Left ventricle myocardium inferior (tissue), 1 donor: ENCODE measurements around the gene NINL. TPM values are rescaled to one million over a fixed set of nuclear protein-coding genes. Genes with fewer than 3 reads are reported as not detected.

Source experiments
- DNase-seq: peaks from one replicate; pipeline ENCODE4 v3.0.0-alpha.2; 2020
- H3K27ac ChIP-seq: fragments of 200-600 bp; replicated peaks from 2 replicates; pipeline ENCODE4 v1.8.0; 2021
- H3K27me3 ChIP-seq: fragments of 200-600 bp; 2 replicates; pipeline ENCODE4 v1.8.0; 2021; ENCODE audit warnings: low read depth
- H3K36me3 ChIP-seq: fragments of 200-600 bp; 2 replicates; pipeline ENCODE4 v1.8.0; 2021
- H3K4me1 ChIP-seq: fragments of 200-600 bp; 2 replicates; pipeline ENCODE4 v1.8.0; 2021
- H3K4me3 ChIP-seq: fragments of 200-600 bp; 2 replicates; pipeline ENCODE4 v1.8.0; 2021; ENCODE audit warnings: mild to moderate bottlenecking, moderate library complexity
- H3K9me3 ChIP-seq: fragments of 200-600 bp; replicated peaks from 2 replicates; pipeline ENCODE4 v1.8.0; 2021
- intact Hi-C: fragments of 100-400 bp; cut with micrococcal nuclease; formaldehyde crosslinking; loops from one replicate; pipeline ENCODE4 v1.11.0; 2022
- total RNA-seq: library from RNA; stranded (reverse); fragmentation: NEBNext Ultra II Directional; extraction: Animal tissue kit (Norgen Biotek cat#: 25700); gene quantifications from one replicate; pipeline ENCODE4 v1.2.1, GENCODE V29; 2021
- TF ChIP-seq, protein P1 (sequence below): fragments of 200-600 bp; IDR thresholded peaks from 2 replicates; pipeline ENCODE4 v1.8.0; 2021; ENCODE audit warnings: antibody characterized with exemption, mild to moderate bottlenecking, borderline replicate concordance
- donor health status: DM: no; HTN: yes; CAD: no; lungs with severe emphysema.

Gene NINL
- total RNA-seq, 1 donor from 2014 or later: 1.8 TPM

DNA sequence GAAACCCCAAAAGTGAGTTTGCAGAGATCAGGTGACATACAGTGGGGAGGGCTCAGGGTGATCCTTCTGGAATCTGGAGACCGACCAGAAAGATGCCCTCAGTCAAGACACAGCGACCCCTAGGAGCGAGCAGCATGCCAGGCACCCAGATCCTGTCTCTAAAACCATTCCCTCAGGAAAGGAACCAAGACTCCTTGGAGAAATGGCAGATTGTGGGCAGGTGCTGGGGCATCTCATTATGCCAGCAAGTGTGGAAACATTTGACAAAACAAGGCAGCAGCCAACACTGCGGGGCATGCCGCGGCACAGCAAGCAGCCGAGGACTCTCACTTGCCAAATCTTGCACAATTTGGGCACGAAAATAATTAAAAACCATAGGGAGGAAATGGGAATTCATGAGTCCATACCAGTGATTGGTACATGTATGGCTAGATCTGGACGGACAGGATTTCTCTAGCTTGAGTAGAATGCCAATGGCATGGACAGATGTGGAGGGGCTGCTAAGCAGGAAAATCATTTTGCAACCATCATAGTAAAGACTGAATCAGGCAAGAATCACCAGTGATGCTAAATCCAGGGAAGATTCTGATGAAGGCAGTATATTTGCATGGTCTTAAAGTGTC is 101.0 kb downstream of the NINL start:
- Histone ChIP-seq H3K9me3 (no peaks in the 10 kb centered on the region), H3K27ac (no peak overlapping the region), H3K4me3 (no peak overlapping the region), H3K27me3 (no peaks in the 10 kb centered on the region), H3K36me3 (peaks cover 21% of the 10 kb centered on the region), H3K4me1 (peaks cover 14% of the 10 kb centered on the region)
- no peak for DNase-seq
- intact Hi-C loops: no loop called here
- TF ChIP-seq, protein P1, sequence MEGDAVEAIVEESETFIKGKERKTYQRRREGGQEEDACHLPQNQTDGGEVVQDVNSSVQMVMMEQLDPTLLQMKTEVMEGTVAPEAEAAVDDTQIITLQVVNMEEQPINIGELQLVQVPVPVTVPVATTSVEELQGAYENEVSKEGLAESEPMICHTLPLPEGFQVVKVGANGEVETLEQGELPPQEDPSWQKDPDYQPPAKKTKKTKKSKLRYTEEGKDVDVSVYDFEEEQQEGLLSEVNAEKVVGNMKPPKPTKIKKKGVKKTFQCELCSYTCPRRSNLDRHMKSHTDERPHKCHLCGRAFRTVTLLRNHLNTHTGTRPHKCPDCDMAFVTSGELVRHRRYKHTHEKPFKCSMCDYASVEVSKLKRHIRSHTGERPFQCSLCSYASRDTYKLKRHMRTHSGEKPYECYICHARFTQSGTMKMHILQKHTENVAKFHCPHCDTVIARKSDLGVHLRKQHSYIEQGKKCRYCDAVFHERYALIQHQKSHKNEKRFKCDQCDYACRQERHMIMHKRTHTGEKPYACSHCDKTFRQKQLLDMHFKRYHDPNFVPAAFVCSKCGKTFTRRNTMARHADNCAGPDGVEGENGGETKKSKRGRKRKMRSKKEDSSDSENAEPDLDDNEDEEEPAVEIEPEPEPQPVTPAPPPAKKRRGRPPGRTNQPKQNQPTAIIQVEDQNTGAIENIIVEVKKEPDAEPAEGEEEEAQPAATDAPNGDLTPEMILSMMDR: no peak

DNA sequence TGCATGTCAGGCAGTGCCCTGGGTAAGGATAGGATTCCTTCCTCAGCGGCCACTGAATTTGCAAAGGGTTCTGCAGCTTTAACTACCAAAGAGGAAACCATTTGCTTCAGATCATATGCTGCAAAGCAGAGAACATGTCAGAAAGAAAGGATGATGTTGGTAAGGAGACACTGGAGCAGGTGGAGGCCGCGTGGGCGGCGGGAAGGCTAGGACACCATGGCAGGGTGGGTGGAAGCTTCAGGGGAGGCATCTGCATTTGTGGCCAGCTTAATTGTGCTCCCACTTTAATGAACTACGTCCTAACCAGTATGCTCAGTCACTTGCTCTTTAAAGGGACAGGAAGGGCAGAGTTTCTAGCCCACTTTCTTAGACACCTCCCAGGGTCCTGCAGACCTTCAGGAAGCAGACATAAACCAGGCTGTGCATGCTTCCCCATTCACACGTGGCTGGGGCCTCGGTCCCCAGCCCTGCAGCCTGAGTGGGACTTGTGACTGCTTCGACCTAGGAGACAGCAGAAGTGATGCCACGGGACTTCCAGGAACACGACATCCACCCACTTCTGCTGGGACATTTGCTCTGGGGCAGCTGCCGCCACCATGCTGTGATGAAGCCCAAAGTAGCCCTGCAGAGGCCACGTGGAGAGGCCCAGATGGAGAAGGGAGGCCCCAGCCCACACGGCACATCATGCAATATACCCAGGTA is 101.7 kb downstream of the NINL start:
- no peak for DNase-seq
- peaks cover 28% of the 10 kb centered on the region for H3K36me3 ChIP-seq
- no peaks in the 10 kb centered on the region for H3K9me3 ChIP-seq
- intact Hi-C loops: no loop called here
- H3K4me1 ChIP-seq: peaks cover 14% of the 10 kb centered on the region
- TF ChIP-seq, protein P1: no peak
- H3K27ac ChIP-seq: no peak overlapping the region
- no peak overlapping the region for H3K4me3 ChIP-seq
- no peaks in the 10 kb centered on the region for H3K27me3 ChIP-seq

DNA sequence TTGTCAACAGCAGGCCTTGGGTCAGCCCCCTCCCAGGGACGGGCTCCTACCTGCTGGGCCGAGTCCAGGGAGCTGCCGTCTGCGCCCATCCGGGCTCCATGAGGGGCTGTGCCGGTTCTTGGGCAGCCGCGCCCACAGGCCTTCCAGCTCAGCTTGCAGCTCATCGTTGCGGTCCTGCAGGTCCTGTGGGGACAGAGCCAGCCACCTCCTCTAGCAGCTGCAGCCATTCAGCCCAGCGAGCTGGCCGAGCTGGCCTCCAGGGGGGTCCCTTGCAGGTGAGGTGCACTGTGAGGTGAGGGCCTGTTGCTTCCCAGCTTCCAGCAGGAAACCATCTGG is 103.4 kb downstream of the NINL start:
- Histone ChIP-seq H3K4me1 (peaks cover 14% of the 10 kb centered on the region), H3K9me3 (no peaks in the 10 kb centered on the region), H3K27ac (no peak overlapping the region), H3K27me3 (no peaks in the 10 kb centered on the region), H3K36me3 (peaks cover 35% of the 10 kb centered on the region), H3K4me3 (no peak overlapping the region)
- TF ChIP-seq, protein P1: no peak
- DNase-seq: no peak
- intact Hi-C loops: no loop called here

DNA sequence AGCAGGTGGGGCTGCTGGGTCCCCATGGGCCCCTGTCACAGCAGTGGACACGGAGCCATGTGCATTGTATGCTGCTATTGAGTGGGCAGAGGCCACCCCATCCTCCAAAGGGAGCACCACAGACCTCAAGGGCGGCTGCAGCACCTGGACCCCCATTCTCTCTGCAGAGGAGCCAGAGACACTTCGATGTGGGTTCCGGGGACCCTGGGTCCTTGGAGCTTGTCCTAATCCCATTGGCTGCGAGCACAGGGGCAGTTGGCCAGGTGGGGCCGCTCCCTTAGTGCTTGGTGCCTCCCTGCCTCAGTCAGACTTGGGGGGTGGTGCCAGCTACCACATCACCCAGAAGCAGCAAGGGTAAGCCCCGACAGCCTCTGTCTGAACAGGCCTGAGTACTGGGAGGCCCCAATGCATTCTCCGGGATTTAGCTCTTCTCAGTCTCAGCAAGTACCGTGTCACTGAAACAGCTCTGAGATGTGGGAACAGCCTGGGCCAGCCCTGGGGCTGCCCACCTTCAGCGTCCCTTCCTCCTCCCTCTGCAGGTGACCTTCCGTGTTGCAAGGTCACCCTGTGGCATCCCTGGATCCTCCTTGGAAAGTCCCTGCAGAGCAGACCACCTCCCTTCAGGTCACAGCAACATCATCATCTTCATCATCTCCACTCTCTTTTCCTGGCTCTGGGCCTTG is 104.0 kb downstream of the NINL start:
- peaks cover 9% of the 10 kb centered on the region for H3K4me1 ChIP-seq
- intact Hi-C loops: no loop called here
- no peak overlapping the region for H3K4me3 ChIP-seq
- TF ChIP-seq, protein P1: no peak
- DNase-seq: no peak
- H3K36me3 ChIP-seq: peaks cover 40% of the 10 kb centered on the region
- no peaks in the 10 kb centered on the region for H3K27me3 ChIP-seq
- H3K27ac ChIP-seq: no peak overlapping the region
- H3K9me3 ChIP-seq: no peaks in the 10 kb centered on the region

DNA sequence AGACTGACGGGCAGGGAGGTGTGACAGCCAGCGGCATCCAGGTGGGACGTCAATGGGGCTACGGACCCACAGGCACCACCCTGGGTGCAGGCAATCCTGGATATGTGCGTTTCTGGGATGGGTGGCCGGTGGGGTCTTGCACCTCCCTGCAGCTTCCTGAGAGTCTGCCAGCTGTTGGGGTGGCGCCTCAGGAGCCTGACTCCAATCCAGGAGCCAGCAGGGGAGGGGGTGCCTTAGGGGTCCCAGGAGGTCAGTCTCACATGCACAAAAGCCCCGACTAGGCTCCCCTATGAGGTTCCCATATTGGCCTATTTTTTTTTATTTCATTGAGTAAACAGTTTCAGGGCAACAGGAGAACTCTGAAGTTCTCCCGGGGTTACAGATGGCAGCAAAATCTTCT is 104.5 kb downstream of the NINL start:
- H3K27ac ChIP-seq: no peak overlapping the region
- intact Hi-C loops: no loop called here
- no peak for DNase-seq

More for the DNA sequence above, 104.5 kb downstream of the NINL start:
- H3K36me3 ChIP-seq: peaks cover 46% of the 10 kb centered on the region
- H3K27me3 ChIP-seq: no peaks in the 10 kb centered on the region
- H3K9me3 ChIP-seq: no peaks in the 10 kb centered on the region
- peaks cover 3% of the 10 kb centered on the region for H3K4me1 ChIP-seq
- H3K4me3 ChIP-seq: no peak overlapping the region
- TF ChIP-seq, protein P1: no peak
